ENCODE data around the gene RANBP3L.

GRCh38 chr5:36202521-36202961 lies 99.2 kb downstream of the RANBP3L start:
- TF ChIP-seq, protein P1, sequence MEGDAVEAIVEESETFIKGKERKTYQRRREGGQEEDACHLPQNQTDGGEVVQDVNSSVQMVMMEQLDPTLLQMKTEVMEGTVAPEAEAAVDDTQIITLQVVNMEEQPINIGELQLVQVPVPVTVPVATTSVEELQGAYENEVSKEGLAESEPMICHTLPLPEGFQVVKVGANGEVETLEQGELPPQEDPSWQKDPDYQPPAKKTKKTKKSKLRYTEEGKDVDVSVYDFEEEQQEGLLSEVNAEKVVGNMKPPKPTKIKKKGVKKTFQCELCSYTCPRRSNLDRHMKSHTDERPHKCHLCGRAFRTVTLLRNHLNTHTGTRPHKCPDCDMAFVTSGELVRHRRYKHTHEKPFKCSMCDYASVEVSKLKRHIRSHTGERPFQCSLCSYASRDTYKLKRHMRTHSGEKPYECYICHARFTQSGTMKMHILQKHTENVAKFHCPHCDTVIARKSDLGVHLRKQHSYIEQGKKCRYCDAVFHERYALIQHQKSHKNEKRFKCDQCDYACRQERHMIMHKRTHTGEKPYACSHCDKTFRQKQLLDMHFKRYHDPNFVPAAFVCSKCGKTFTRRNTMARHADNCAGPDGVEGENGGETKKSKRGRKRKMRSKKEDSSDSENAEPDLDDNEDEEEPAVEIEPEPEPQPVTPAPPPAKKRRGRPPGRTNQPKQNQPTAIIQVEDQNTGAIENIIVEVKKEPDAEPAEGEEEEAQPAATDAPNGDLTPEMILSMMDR (IDR thresholded peaks at IDR 0.05): no peak
- TF ChIP-seq EP300 (IDR thresholded peaks at IDR 0.05): no peak
